ENCODE measurements around the gene TIGD1. TPM values are rescaled to one million over a fixed set of nuclear protein-coding genes. Genes with fewer than 3 reads are reported as not detected.

TIGD1 gene
- total and polyA plus RNA-seq, 12 donors: 1.4 to 6.9 (median 2.0) TPM

- intact Hi-C loops (cut with DNase I): no loop called here
- Histone ChIP-seq H3K4me1 (peaks cover 0 to 20% (median 7%) of the 10 kb centered on the region in 9 donors), H3K4me3 (no peak overlapping the region), H3K36me3 (peaks cover 0 to 28% (median 3%) of the 10 kb centered on the region in 9 donors), H3K27ac (no peak overlapping the region), H3K27me3 (no peaks in the 10 kb centered on the region), H3K9me3 (peaks cover 0 to 10% (median 0%) of the 10 kb centered on the region in 11 donors)
- TF ChIP-seq, protein P1, sequence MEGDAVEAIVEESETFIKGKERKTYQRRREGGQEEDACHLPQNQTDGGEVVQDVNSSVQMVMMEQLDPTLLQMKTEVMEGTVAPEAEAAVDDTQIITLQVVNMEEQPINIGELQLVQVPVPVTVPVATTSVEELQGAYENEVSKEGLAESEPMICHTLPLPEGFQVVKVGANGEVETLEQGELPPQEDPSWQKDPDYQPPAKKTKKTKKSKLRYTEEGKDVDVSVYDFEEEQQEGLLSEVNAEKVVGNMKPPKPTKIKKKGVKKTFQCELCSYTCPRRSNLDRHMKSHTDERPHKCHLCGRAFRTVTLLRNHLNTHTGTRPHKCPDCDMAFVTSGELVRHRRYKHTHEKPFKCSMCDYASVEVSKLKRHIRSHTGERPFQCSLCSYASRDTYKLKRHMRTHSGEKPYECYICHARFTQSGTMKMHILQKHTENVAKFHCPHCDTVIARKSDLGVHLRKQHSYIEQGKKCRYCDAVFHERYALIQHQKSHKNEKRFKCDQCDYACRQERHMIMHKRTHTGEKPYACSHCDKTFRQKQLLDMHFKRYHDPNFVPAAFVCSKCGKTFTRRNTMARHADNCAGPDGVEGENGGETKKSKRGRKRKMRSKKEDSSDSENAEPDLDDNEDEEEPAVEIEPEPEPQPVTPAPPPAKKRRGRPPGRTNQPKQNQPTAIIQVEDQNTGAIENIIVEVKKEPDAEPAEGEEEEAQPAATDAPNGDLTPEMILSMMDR (IDR thresholded peaks at IDR 0.05): no peak
- no peak for ATAC-seq
- 77 to 82% methylated on average over 5 of the region's 5 CpGs for WGBS, 2 donors
- DNase-seq: no peak
Measured at GRCh38 chr2:232586943-232587505, 36.7 kb upstream of the TIGD1 start.

DNA sequence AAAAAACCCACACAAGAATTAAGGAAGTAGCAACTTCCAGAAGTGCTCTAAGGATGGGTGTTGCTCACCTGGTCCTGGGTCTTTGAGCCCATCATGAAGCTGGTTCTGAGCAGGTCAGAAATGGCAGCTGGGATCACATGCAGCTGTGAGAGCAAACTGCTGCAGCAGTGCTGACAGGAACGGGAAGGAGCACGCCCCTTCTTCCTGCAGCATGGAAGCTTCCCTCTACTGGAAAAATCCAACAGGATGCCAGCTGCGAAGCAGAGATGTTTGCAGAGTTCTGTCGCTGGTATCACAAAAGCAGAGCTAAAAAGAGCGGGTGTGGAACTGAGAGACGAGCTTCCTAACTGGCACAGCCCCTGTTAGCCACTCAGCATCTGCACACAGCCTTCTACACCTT lies 33.9 kb upstream of the TIGD1 start:
- Histone ChIP-seq H3K27ac (no peak overlapping the region), H3K4me1 (peaks cover 0 to 20% (median 5%) of the 10 kb centered on the region in 9 donors), H3K36me3 (peaks cover 0 to 47% (median 10%) of the 10 kb centered on the region in 9 donors), H3K9me3 (peaks cover 0 to 10% (median 0%) of the 10 kb centered on the region in 11 donors), H3K27me3 (no peaks in the 10 kb centered on the region), H3K4me3 (no peak overlapping the region)
- 59 to 64% methylated on average over 6 of the region's 6 CpGs for WGBS, 2 donors
- TF ChIP-seq, protein P1 (IDR thresholded peaks at IDR 0.05): no peak
- no peak for DNase-seq
- intact Hi-C loops (cut with DNase I): no loop called here
- no peak for ATAC-seq

DNA sequence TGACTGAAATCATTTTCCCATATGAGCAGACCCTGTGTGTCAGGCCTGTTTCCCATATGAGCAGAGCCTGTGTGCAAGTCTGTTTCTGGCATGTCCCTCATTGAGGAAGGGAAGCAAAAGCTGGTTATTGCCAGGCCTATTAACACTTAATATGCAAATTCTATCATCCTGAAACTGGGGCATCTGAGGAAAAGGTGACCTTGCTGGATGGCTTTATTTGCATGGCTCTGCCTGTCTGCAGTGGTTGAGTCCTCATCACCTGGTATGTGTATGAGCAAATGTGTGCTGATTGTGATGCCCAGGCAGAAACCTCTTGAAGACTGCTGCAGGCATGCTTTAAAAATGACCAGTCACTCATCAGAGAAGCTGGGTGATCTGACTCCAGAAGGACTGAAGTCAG lies 31.4 kb upstream of the TIGD1 start:
- H3K4me1 ChIP-seq: peaks cover 0 to 14% (median 0%) of the 10 kb centered on the region in 9 donors
- no peak overlapping the region for H3K4me3 ChIP-seq
- TF ChIP-seq, protein P1 (IDR thresholded peaks at IDR 0.05): no peak
- ATAC-seq: no peak
- H3K9me3 ChIP-seq: peaks cover 0 to 10% (median 0%) of the 10 kb centered on the region in 11 donors
- H3K27me3 ChIP-seq: no peaks in the 10 kb centered on the region
- H3K27ac ChIP-seq: no peak overlapping the region
- peaks cover 0 to 58% (median 12%) of the 10 kb centered on the region in 9 donors for H3K36me3 ChIP-seq
- intact Hi-C loops (cut with DNase I): no loop called here
- no peak for DNase-seq

GRCh38 chr2:232580648-232580981 lies 30.3 kb upstream of the TIGD1 start:
- TF ChIP-seq, protein P1 (IDR thresholded peaks at IDR 0.05): no peak
- Histone ChIP-seq H3K27ac (no peak overlapping the region), H3K36me3 (peaks cover 0 to 69% (median 12%) of the 10 kb centered on the region in 9 donors), H3K9me3 (peaks cover 0 to 10% (median 0%) of the 10 kb centered on the region in 11 donors), H3K4me1 (peaks cover 0 to 14% (median 0%) of the 10 kb centered on the region in 9 donors), H3K4me3 (no peak overlapping the region), H3K27me3 (no peaks in the 10 kb centered on the region)
- ATAC-seq: no peak
- WGBS, 2 donors: 96 to 99% methylated on average over 6 of the region's 6 CpGs
- DNase-seq: no peak
- intact Hi-C loops (cut with DNase I): no loop called here
